Measurements from ENCODE around the gene PAN3. TPM values are rescaled to one million over a fixed set of nuclear protein-coding genes. Genes with fewer than 3 reads are reported as not detected.

Gene PAN3
- total RNA-seq, 1 experiment from 2014 or later: 37.5 TPM

DNA sequence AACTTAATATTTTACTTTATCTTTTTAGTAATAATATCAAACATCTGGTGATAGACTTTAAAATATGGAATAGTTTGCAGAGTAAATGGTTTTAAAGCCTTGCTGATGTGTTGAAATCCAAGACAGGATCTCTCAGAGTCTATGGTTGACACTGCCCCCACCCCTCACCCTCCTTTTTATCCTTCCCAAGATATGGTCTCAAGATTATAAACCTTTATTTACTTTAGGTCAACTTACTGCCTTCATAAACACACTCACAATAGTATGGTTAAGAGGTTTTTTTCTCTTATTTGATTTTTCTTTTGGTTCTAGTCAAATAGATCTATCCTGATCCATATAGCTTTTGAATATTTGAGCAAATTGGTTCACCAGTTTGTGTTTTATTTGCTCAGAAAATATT lies 39.0 kb downstream of the PAN3 start:
- Mint-ChIP-seq H3K36me3 (ENCODE audit: insufficient read depth, unreplicated experiment) (peaks cover 5% of the 10 kb centered on the region), H3K4me3 (ENCODE audit: unreplicated experiment) (no peak overlapping the region), H3K9me3 (ENCODE audit: unreplicated experiment) (no peaks in the 10 kb centered on the region), H3K27ac (ENCODE audit: unreplicated experiment) (no peak overlapping the region), H3K4me1 (ENCODE audit: low read depth, unreplicated experiment) (peaks cover 17% of the 10 kb centered on the region), H3K27me3 (ENCODE audit: insufficient read depth, unreplicated experiment) (no peaks in the 10 kb centered on the region)
- intact Hi-C loops (cut with micrococcal nuclease; ENCODE audit: unreplicated experiment): no loop called here
- ChIA-PET CTCF (no interaction called here), POLR2A (no interaction called here)
- TF ChIP-seq, protein P1, sequence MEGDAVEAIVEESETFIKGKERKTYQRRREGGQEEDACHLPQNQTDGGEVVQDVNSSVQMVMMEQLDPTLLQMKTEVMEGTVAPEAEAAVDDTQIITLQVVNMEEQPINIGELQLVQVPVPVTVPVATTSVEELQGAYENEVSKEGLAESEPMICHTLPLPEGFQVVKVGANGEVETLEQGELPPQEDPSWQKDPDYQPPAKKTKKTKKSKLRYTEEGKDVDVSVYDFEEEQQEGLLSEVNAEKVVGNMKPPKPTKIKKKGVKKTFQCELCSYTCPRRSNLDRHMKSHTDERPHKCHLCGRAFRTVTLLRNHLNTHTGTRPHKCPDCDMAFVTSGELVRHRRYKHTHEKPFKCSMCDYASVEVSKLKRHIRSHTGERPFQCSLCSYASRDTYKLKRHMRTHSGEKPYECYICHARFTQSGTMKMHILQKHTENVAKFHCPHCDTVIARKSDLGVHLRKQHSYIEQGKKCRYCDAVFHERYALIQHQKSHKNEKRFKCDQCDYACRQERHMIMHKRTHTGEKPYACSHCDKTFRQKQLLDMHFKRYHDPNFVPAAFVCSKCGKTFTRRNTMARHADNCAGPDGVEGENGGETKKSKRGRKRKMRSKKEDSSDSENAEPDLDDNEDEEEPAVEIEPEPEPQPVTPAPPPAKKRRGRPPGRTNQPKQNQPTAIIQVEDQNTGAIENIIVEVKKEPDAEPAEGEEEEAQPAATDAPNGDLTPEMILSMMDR (IDR thresholded peaks at IDR 0.05; ENCODE audit: insufficient read depth in 1 of 2, low read depth in 1 of 2, low read length in 1 of 2, severe bottlenecking in 1 of 2, unreplicated experiment in 1 of 2): no peak
- Histone ChIP-seq H3K27me3 (replicated peaks; ENCODE audit: control insufficient read depth, insufficient read depth, low read length) (no peaks in the 10 kb centered on the region), H3K4me1 (no peaks in the 10 kb centered on the region), H3K36me3 (ENCODE audit: control insufficient read depth, insufficient read depth, low read length) (no peaks in the 10 kb centered on the region), H3K4me3 (ENCODE audit: low read depth, low read length) (no peak overlapping the region), H3K9me3 (no peaks in the 10 kb centered on the region)
- DNase-seq: no peak
- BruUV-seq (replicated peaks): no TSS peak

DNA sequence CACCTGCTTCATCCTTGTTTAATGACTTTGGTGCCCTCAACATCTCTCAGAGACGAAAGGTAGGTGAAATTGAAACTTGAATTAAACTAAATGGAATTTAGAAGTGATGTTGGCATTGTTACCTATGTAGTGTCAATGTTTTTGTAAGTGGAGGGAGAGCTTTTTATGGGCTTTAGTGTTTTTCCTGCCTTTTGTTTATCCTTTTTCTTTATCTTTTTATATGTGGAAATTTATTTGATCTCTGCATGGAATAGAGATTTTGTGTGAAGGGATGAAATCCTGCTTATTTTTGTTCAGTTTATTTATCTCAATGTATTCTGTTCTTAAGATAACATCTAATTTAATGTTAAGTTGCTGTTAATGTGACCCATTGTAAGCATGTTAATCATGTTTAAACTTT lies 39.5 kb downstream of the PAN3 start:
- TF ChIP-seq, protein P1 (IDR thresholded peaks at IDR 0.05; ENCODE audit: insufficient read depth in 1 of 2, low read depth in 1 of 2, low read length in 1 of 2, severe bottlenecking in 1 of 2, unreplicated experiment in 1 of 2): no peak
- Histone ChIP-seq H3K36me3 (ENCODE audit: control insufficient read depth, insufficient read depth, low read length) (no peaks in the 10 kb centered on the region), H3K9me3 (no peaks in the 10 kb centered on the region), H3K4me1 (no peaks in the 10 kb centered on the region), H3K27me3 (replicated peaks; ENCODE audit: control insufficient read depth, insufficient read depth, low read length) (no peaks in the 10 kb centered on the region), H3K4me3 (ENCODE audit: low read depth, low read length) (no peak overlapping the region)
- intact Hi-C loops (cut with micrococcal nuclease; ENCODE audit: unreplicated experiment): no loop called here
- H3K27me3 Mint-ChIP-seq (ENCODE audit: insufficient read depth, unreplicated experiment): no peaks in the 10 kb centered on the region
- CTCF ChIA-PET: no interaction called here
- no peak overlapping the region for H3K4me3 Mint-ChIP-seq (ENCODE audit: unreplicated experiment)
- peaks cover 5% of the 10 kb centered on the region for H3K36me3 Mint-ChIP-seq (ENCODE audit: insufficient read depth, unreplicated experiment)
- no peak for DNase-seq
- no peaks in the 10 kb centered on the region for H3K9me3 Mint-ChIP-seq (ENCODE audit: unreplicated experiment)
- BruUV-seq (replicated peaks): no TSS peak
- POLR2A ChIA-PET: no interaction called here
- H3K27ac Mint-ChIP-seq (ENCODE audit: unreplicated experiment): no peak overlapping the region
- H3K4me1 Mint-ChIP-seq (ENCODE audit: low read depth, unreplicated experiment): peaks cover 12% of the 10 kb centered on the region

DNA sequence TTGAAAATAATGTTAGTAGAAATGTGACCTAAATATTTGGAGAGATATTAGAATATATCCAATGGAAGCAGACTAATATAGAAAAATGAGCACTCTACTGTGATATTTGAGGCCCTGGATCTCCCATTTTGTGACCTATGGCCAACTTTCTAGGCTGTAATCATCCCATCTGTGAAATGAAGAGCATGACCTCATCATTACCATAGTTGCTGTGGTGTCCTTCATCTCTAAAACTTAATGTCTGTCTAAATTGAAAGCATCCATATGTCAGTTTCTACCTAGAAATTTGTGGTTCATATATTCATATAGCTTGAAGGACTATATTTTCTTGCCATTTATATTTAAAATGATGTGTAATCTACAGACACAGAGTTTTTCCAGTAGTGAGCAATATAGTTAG lies 41.6 kb downstream of the PAN3 start:
- no peak for DNase-seq
- CTCF ChIA-PET: interaction anchor here (0.7 kb wide), 1 partner anchor 729 kb away, joined by 4 read pairs; no protein-coding TSS in a partner anchor
- no peak overlapping the region for H3K4me3 ChIP-seq (ENCODE audit: low read depth, low read length)
- no peaks in the 10 kb centered on the region for H3K9me3 ChIP-seq
- no peaks in the 10 kb centered on the region for H3K36me3 ChIP-seq (ENCODE audit: control insufficient read depth, insufficient read depth, low read length)
- no peaks in the 10 kb centered on the region for H3K27me3 ChIP-seq (replicated peaks; ENCODE audit: control insufficient read depth, insufficient read depth, low read length)
- Mint-ChIP-seq H3K36me3 (ENCODE audit: insufficient read depth, unreplicated experiment) (peaks cover 5% of the 10 kb centered on the region), H3K9me3 (ENCODE audit: unreplicated experiment) (no peaks in the 10 kb centered on the region), H3K27me3 (ENCODE audit: insufficient read depth, unreplicated experiment) (no peaks in the 10 kb centered on the region), H3K4me3 (ENCODE audit: unreplicated experiment) (no peak overlapping the region), H3K27ac (ENCODE audit: unreplicated experiment) (no peak overlapping the region), H3K4me1 (ENCODE audit: low read depth, unreplicated experiment) (peaks cover 11% of the 10 kb centered on the region)
- intact Hi-C loops (cut with micrococcal nuclease; ENCODE audit: unreplicated experiment): no loop called here
- POLR2A ChIA-PET: no interaction called here
- H3K4me1 ChIP-seq: no peaks in the 10 kb centered on the region
- no TSS peak for BruUV-seq (replicated peaks)
- TF ChIP-seq, protein P1 (IDR thresholded peaks at IDR 0.05; ENCODE audit: insufficient read depth in 1 of 2, low read depth in 1 of 2, low read length in 1 of 2, severe bottlenecking in 1 of 2, unreplicated experiment in 1 of 2): no peak
